Mammary epithelial cell (primary cell): Measurements from ENCODE around the gene NLRP9.

Source experiments
- CTCF ChIP-seq, 2 donors: IDR thresholded peaks in 1 of 2; conservative IDR thresholded peaks in 1 of 2; 2 replicates each; pipeline ENCODE4 v1.5.1; 2011 to 2012; ENCODE audit warnings: inconsistent platforms in 2 of 2, low read length in 2 of 2, mild to moderate bottlenecking in 2 of 2, control low read depth in 1 of 2, low read depth in 1 of 2; ENCODE audit not compliant: insufficient read depth in 1 of 2; ENCODE audit errors: extremely low read depth in 1 of 2
- EZH2 ChIP-seq: IDR thresholded peaks from 2 replicates; pipeline ENCODE4 v1.6.1; 2012; ENCODE audit warnings: low read length, inconsistent platforms, borderline replicate concordance

GRCh38 chr19:55668603-55669348 lies 69.4 kb downstream of the NLRP9 start:
- TF ChIP-seq CTCF (conservative IDR thresholded peaks at IDR 0.05 in 1 of 2, IDR thresholded peaks at IDR 0.05 in 1 of 2; ENCODE audit: extremely low read depth in 1 of 2, insufficient read depth in 1 of 2, low read depth in 1 of 2, low read length in 2 of 2) (no peak), EZH2 (no peak)
